ENCODE results near the gene IFT20.

GRCh38 chr17:28335201-28335958 lies at the start of gene IFT20, which contains the start of gene TNFAIP1:
- TF ChIP-seq CTCF (IDR thresholded peaks at IDR 0.05) (no peak), POLR2AphosphoS5 (IDR thresholded peaks at IDR 0.05; ENCODE audit: low read depth, low read length) (peak; percentile 87), SIN3A (IDR thresholded peaks at IDR 0.05; ENCODE audit: borderline replicate concordance, insufficient read depth, low read depth, low read length) (peak; percentile 97), TCF7L2 (IDR thresholded peaks at IDR 0.05; ENCODE audit: low read depth, low read length) (0 out of 2 replicates have a peak, but pooled peaks have one; percentile 43)
